Ovary (tissue), 9 donors: Measurements from ENCODE around the gene CLK2. TPM values are rescaled to one million over a fixed set of nuclear protein-coding genes. Genes with fewer than 3 reads are reported as not detected.
"Not testable (repeated sequence)": the region's sequence is repeated elsewhere in the genome, so short reads cannot be mapped to it uniquely, and the experiment has no call there.

ENCODE experiments used
- DNase-seq, 5 donors: peaks; one replicate each; pipeline ENCODE4 v3.0.0-alpha.2; 2019 to 2020
- H3K27ac ChIP-seq, 2 donors: fragments of 200-600 bp; one replicate each; pipeline versions ENCODE4 v1.5.1 to v1.8.0; 2019 to 2022
- H3K27me3 ChIP-seq: fragments of 200-600 bp; one replicate; pipeline ENCODE4 v1.8.0; 2022
- H3K36me3 ChIP-seq: fragments of 200-600 bp; sonication (generic); one replicate; pipeline ENCODE4 v1.5.1; 2019
- H3K4me1 ChIP-seq: one replicate; pipeline ENCODE4 v1.8.1; 2013; ENCODE audit warnings: mild to moderate bottlenecking, moderate library complexity; ENCODE audit not compliant: insufficient read depth
- H3K4me3 ChIP-seq: fragments of 200-600 bp; sonication (generic); one replicate; pipeline ENCODE4 v1.5.1; 2017
- H3K9me3 ChIP-seq, 2 donors: fragments of 200-600 bp in 1 of 2; sonication (generic) in 1 of 2; one replicate each; pipeline versions ENCODE4 v1.5.1 to v1.8.1; 2013 to 2019; ENCODE audit warnings: mild to moderate bottlenecking in 1 of 2, moderate library complexity in 1 of 2
- CTCF ChIP-seq, 3 donors: fragments of 450-650 bp in 2 of 3; fragments of 200-600 bp in 1 of 3; IDR thresholded peaks; one replicate each; pipeline versions ENCODE4 v1.5.1 to v1.8.0; 2016 to 2022; ENCODE audit warnings: antibody characterized with exemption in 3 of 3, mild to moderate bottlenecking in 1 of 3
- EP300 ChIP-seq: sonication (generic); formaldehyde crosslinking; IDR thresholded peaks from one replicate; pipeline ENCODE4 v1.6.1; 2017; ENCODE audit warnings: antibody characterized with exemption
- POLR2A ChIP-seq: fragments of 450-650 bp; IDR thresholded peaks from one replicate; pipeline ENCODE4 v1.6.1; 2017; ENCODE audit warnings: antibody characterized with exemption, mild to moderate bottlenecking, moderate library complexity
- WGBS, 3 donors: extraction: QIAGEN DNeasy Blood & Tissue Kit in 1 of 3; methylation state at CpG; one replicate each; pipeline versions ENCODE4 v1.1.5 to v1.1.7; 2013 to 2017; 5-methylcytosine and 5-hydroxymethylcytosine counted together
- intact Hi-C, 4 donors: fragments of 100-400 bp; cut with DNase I; formaldehyde crosslinking; loops; one replicate each; pipeline versions ENCODE4 v1.11.0 to v1.15.1; 2022 to 2023
- polyA plus RNA-seq, 2 donors: library from polyadenylated mRNA; stranded (reverse); fragments of 200-250 nt in 1 of 2; fragments of 350-450 nt in 1 of 2; fragmentation: Illumina TruSeq in 1 of 2; extraction: RNeasy Lipid Tissue Mini Kit (QIAGEN cat#74804) in 1 of 2; gene quantifications; one replicate each; pipeline ENCODE4 v1.2.3, GENCODE V29; 2013 to 2014
- total RNA-seq, 7 donors: library from RNA; depleted of rRNA in 2 of 7; stranded (reverse); fragments of >200 nt in 2 of 7; fragmentation: NEBNext Ultra II Directional in 3 of 7; extraction: Animal tissue kit (Norgen Biotek cat#: 25700) in 3 of 7; gene quantifications; one replicate each; pipeline versions ENCODE4 v1.1.0 to v1.2.4, GENCODE V29; 2016 to 2023
- donor health status: DM: no; HTN: no; CAD: no; lungs with moderate emphysema.
- donor health status: DM: no; HTN: no; CAD: no.
- donor health status: Bipolar disorder and iron deficiency.
- donor health status: DM: yes; HTN: yes; CAD: no.
- donor health status: DM: no; HTN: no; CAD: no.
- donor health status: DM: yes; HTN: yes; CAD: no.

CLK2 gene
- total and polyA plus RNA-seq, 9 donors = 37.9 to 60.9 (median 50.1) TPM

GRCh38 chr1:155218854-155219591 lies 54.3 kb downstream of the CLK2 start:
- peak in 3 of 5 donors; percentile 55 to 79 (median 59) for DNase-seq
- TF ChIP-seq POLR2A (no peak), CTCF (IDR thresholded peaks at IDR 0.05) (no peak), EP300 (no peak)

GRCh38 chr1:155214702-155215101 lies 58.6 kb downstream of the CLK2 start:
- H3K36me3 ChIP-seq, H3K27ac ChIP-seq, H3K4me3 ChIP-seq, intact Hi-C loops, DNase-seq, H3K9me3 ChIP-seq, H3K27me3 ChIP-seq, H3K4me1 ChIP-seq: not testable (repeated sequence)
- WGBS, 3 donors = 69 to 71% (median 71%) methylated on average over 4 to 9 of the region's 10 CpGs

More at GRCh38 chr1:155218854-155219591, 54.3 kb downstream of the CLK2 start:
- Histone ChIP-seq H3K27ac (no peak overlapping the region), H3K27me3 (no peaks in the 10 kb centered on the region), H3K36me3 (no peaks in the 10 kb centered on the region), H3K4me3 (no peak overlapping the region), H3K9me3 (no peaks in the 10 kb centered on the region), H3K4me1 (no peaks in the 10 kb centered on the region)
- 21 to 22% (median 22%) methylated on average over 7 of the region's 7 CpGs for WGBS, 3 donors
- intact Hi-C loops = no loop called here

Other genes starting within 250 kb of the CLK2 start
- gene DCST2, start 239.7 kb downstream of the CLK2 start, total RNA-seq = 1 to 10 TPM in 4 of 7 donors, under 1 TPM in 2, not detected in 1; 0.45 to 1.4 (median 1.2) TPM
- gene DCST2, start 239.7 kb downstream of the CLK2 start, polyA plus RNA-seq = 1 to 10 TPM in 1 of 2 donors, under 1 TPM in 1; 0.17 to 1.1 TPM
- gene DCST1, start 239.7 kb downstream of the CLK2 start, total RNA-seq = under 1 TPM in 4 of 7 donors, not detected in 3; 0.22 to 0.80 (median 0.51) TPM
- gene DCST1, start 239.7 kb downstream of the CLK2 start, polyA plus RNA-seq = under 1 TPM in 1 of 2 donors, not detected in 1; 0.06 TPM
- 100 to 1,000 TPM in 1 of 7 donors, 10 to 100 TPM in 6; 34.8 to 149 (median 67.8) TPM for gene ADAM15, start 222.2 kb downstream of the CLK2 start, total RNA-seq
- gene ADAM15, start 222.2 kb downstream of the CLK2 start, polyA plus RNA-seq = 10 to 100 TPM; 17.0 to 61.7 TPM
- gene EFNA4, start 209.8 kb downstream of the CLK2 start, total RNA-seq = 10 to 100 TPM in 5 of 7 donors, 1 to 10 TPM in 2; 8.6 to 14.1 (median 12.2) TPM
- gene EFNA4, start 209.8 kb downstream of the CLK2 start, polyA plus RNA-seq = 10 to 100 TPM in 1 of 2 donors, 1 to 10 TPM in 1; 7.3 to 10.6 TPM
- 1 to 10 TPM; 1.3 to 3.7 (median 2.4) TPM for gene EFNA3, start 194.7 kb downstream of the CLK2 start, total RNA-seq
- gene EFNA3, start 194.7 kb downstream of the CLK2 start, polyA plus RNA-seq = 1 to 10 TPM; 1.6 to 2.1 TPM
- gene EFNA1, start 145.6 kb downstream of the CLK2 start, total RNA-seq = 10 to 100 TPM; 12.1 to 51.6 (median 16.6) TPM
- 10 to 100 TPM; 18.6 to 27.3 TPM for gene EFNA1, start 145.6 kb downstream of the CLK2 start, polyA plus RNA-seq
- gene SLC50A1, start 137.7 kb downstream of the CLK2 start, total RNA-seq = 10 to 100 TPM; 10.8 to 31.4 (median 16.8) TPM
- gene SLC50A1, start 137.7 kb downstream of the CLK2 start, polyA plus RNA-seq = 10 to 100 TPM; 19.7 to 50.2 TPM
- 100 to 1,000 TPM in 1 of 7 donors, 10 to 100 TPM in 6; 59.3 to 126 (median 85.5) TPM for gene DPM3, start 133.0 kb downstream of the CLK2 start, total RNA-seq
- 100 to 1,000 TPM in 1 of 2 donors, under 1 TPM in 1; 0.70 to 168 TPM for gene DPM3, start 133.0 kb downstream of the CLK2 start, polyA plus RNA-seq
- 100 to 1,000 TPM in 6 of 7 donors, 10 to 100 TPM in 1; 96.5 to 209 (median 158) TPM for gene KRTCAP2, start 100.2 kb downstream of the CLK2 start, total RNA-seq
- gene KRTCAP2, start 100.2 kb downstream of the CLK2 start, polyA plus RNA-seq = 100 to 1,000 TPM; 219 to 499 TPM
- gene TRIM46, start 99.7 kb downstream of the CLK2 start, total RNA-seq = under 1 TPM in 6 of 7 donors, not detected in 1; 0.12 to 0.87 (median 0.54) TPM
- under 1 TPM; 0.12 to 0.24 TPM for gene TRIM46, start 99.7 kb downstream of the CLK2 start, polyA plus RNA-seq
- gene THBS3, start 65.6 kb downstream of the CLK2 start, total RNA-seq = 10 to 100 TPM; 19.9 to 50.2 (median 29.1) TPM
- 10 to 100 TPM; 23.1 to 28.2 TPM for gene THBS3, start 65.6 kb downstream of the CLK2 start, polyA plus RNA-seq
- gene MTX1, start 64.8 kb downstream of the CLK2 start, total RNA-seq = 10 to 100 TPM; 18.5 to 33.4 (median 27.7) TPM
- 10 to 100 TPM; 15.6 to 35.4 TPM for gene MTX1, start 64.8 kb downstream of the CLK2 start, polyA plus RNA-seq
- gene ENTREP3, start 18.0 kb downstream of the CLK2 start, total RNA-seq = 10 to 100 TPM; 10.8 to 22.4 (median 20.2) TPM
- gene ENTREP3, start 18.0 kb downstream of the CLK2 start, polyA plus RNA-seq = 10 to 100 TPM in 1 of 2 donors, 1 to 10 TPM in 1; 9.3 to 11.8 TPM
- gene SCAMP3, start 11.1 kb downstream of the CLK2 start, total RNA-seq = 10 to 100 TPM; 27.1 to 63.0 (median 40.7) TPM
- gene SCAMP3, start 11.1 kb downstream of the CLK2 start, polyA plus RNA-seq = 10 to 100 TPM; 40.9 to 46.6 TPM
- gene HCN3, start 4.0 kb upstream of the CLK2 start, total RNA-seq = 1 to 10 TPM in 6 of 7 donors, under 1 TPM in 1; 0.69 to 7.1 (median 4.4) TPM
- gene HCN3, start 4.0 kb upstream of the CLK2 start, polyA plus RNA-seq = 1 to 10 TPM; 2.5 to 2.9 TPM
- gene PKLR, start 27.9 kb upstream of the CLK2 start, total RNA-seq = under 1 TPM in 1 of 7 donors, not detected in 6; 0.41 TPM
- not detected for gene PKLR, start 27.9 kb upstream of the CLK2 start, polyA plus RNA-seq
- 100 to 1,000 TPM in 2 of 7 donors, 10 to 100 TPM in 5; 50.7 to 177 (median 74.9) TPM for gene FDPS, start 35.4 kb upstream of the CLK2 start, total RNA-seq
- gene FDPS, start 35.4 kb upstream of the CLK2 start, polyA plus RNA-seq = 100 to 1,000 TPM in 1 of 2 donors, 10 to 100 TPM in 1; 80.8 to 423 TPM
- 10 to 100 TPM; 13.5 to 55.6 (median 29.9) TPM for gene RUSC1, start 47.4 kb upstream of the CLK2 start, total RNA-seq
- gene RUSC1, start 47.4 kb upstream of the CLK2 start, polyA plus RNA-seq = 10 to 100 TPM; 20.0 to 24.9 TPM